ENCODE data around the gene SAP30.

Gene SAP30

GRCh38 chr4:173367946-173368345 lies 2.8 kb upstream of the SAP30 start:
- no peak for DNase-seq

GRCh38 chr4:173370130-173370476 lies 651 bp upstream of the SAP30 start:
- peak; percentile 69 for DNase-seq

GRCh38 chr4:173371292-173372192 lies 788 bp downstream of the SAP30 start:
- DNase-seq = peak; percentile 54

- no peak for DNase-seq
These were observed 3.8 kb downstream of the SAP30 start for GRCh38 chr4:173374588-173374987.

- no peak for DNase-seq
These were observed 9.2 kb downstream of the SAP30 start for GRCh38 chr4:173379929-173380328.

GRCh38 chr4:173380987-173381386 lies 10.2 kb downstream of the SAP30 start:
- no peak for DNase-seq

- no peak for DNase-seq
These were observed 10.9 kb downstream of the SAP30 start for GRCh38 chr4:173381610-173382009.

- no peak for DNase-seq
These were observed 11.6 kb downstream of the SAP30 start for GRCh38 chr4:173382349-173382748.

- no peak for DNase-seq
These were observed 16.0 kb downstream of the SAP30 start for GRCh38 chr4:173386751-173387150.

- DNase-seq = no peak
These were observed 20.9 kb downstream of the SAP30 start for GRCh38 chr4:173391701-173392100.

- no peak for DNase-seq
These were observed 26.9 kb downstream of the SAP30 start for GRCh38 chr4:173397604-173398003.

- DNase-seq = no peak
These were observed 27.5 kb downstream of the SAP30 start for GRCh38 chr4:173398220-173398619.

- DNase-seq = no peak
These were observed 28.1 kb downstream of the SAP30 start, which contains the start of gene SCRG1 for GRCh38 chr4:173398779-173399415. SCRG1 (minus strand) TSS chr4:173399116; CDS start chr4:173391414, 7,702 bp downstream.

GRCh38 chr4:173401063-173401462 lies 30.3 kb downstream of the SAP30 start:
- no peak for DNase-seq

- DNase-seq = no peak
These were observed 32.3 kb downstream of the SAP30 start for GRCh38 chr4:173403051-173403450.

- no peak for DNase-seq
These were observed 33.6 kb downstream of the SAP30 start for GRCh38 chr4:173404296-173404865.

GRCh38 chr4:173405840-173406606 lies 35.3 kb downstream of the SAP30 start:
- DNase-seq = no peak

- no peak for DNase-seq
These were observed 39.3 kb downstream of the SAP30 start for GRCh38 chr4:173410079-173410478.

- no peak for DNase-seq
These were observed 40.4 kb downstream of the SAP30 start for GRCh38 chr4:173411106-173411693.

GRCh38 chr4:173413036-173413435 lies 42.3 kb downstream of the SAP30 start:
- no peak for DNase-seq

GRCh38 chr4:173414456-173414855 lies 43.7 kb downstream of the SAP30 start:
- no peak for DNase-seq

GRCh38 chr4:173415092-173415491 lies 44.3 kb downstream of the SAP30 start:
- no peak for DNase-seq

Measured in activated CD4-positive, alpha-beta T cell treated with anti-CD3 and anti-CD28 coated beads for 48 hours (primary cell).